HG03457 (cell line): ENCODE data around the gene DHCR7.

Experiments used
- ATAC-seq: cut with Tn5 transposase; IDR thresholded peaks from one replicate; pipeline ENCODE4 v1.9.1; 2021; ENCODE audit warnings: moderate number of reproducible peaks; ENCODE audit not compliant: unreplicated experiment

The DHCR7 gene

GRCh38 chr11:71387200-71387599 lies 61.0 kb downstream of the DHCR7 start:
- no peak for ATAC-seq

- ATAC-seq, result no peak
Observed at GRCh38 chr11:71386202-71386601, 62.0 kb downstream of the DHCR7 start.

DNA sequence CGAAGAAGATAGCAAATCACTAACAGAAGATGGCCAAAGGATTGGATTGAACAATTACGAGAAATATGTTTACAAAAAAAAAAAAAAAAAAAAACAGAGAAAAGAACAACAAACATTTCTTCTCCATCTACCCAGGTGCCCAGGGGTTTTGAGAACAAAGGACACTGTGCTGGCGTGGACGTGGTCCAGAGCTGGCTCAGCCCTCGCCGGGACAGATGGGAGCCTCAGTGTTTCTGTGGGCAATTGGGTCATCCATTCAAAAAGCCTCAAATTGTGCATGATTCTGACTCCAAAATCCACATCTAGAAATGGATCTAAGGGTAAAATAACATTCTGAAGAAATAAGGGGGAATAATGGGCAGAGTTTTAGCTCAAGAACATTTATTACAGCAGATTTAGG lies 63.1 kb downstream of the DHCR7 start:
- ATAC-seq, result no peak

GRCh38 chr11:71384561-71384960 lies 63.6 kb downstream of the DHCR7 start:
- ATAC-seq, result no peak
